HFF-Myc (cell line): Measurements from ENCODE around the gene MSH4.
A peak's percentile ranks its signal among the peaks of the same experiment; 100 is the strongest.
"Not testable (repeated sequence)": the region's sequence is repeated elsewhere in the genome, so short reads cannot be mapped to it uniquely, and the experiment has no call there.

ENCODE experiments used
- DNase-seq: peaks from one replicate; pipeline ENCODE4 v3.0.0-alpha.2; 2011; ENCODE audit warnings: low read depth; ENCODE audit errors: extremely low read depth
- H3K4me3 ChIP-seq: replicated peaks from 2 replicates; pipeline ENCODE4 v1.5.1; 2011; ENCODE audit warnings: low read depth, mild to moderate bottlenecking, control low read depth, low read length
- CTCF ChIP-seq: IDR thresholded peaks from 2 replicates; pipeline ENCODE4 v1.5.1; 2012; ENCODE audit warnings: mild to moderate bottlenecking, low read depth, low read length, control low read depth; ENCODE audit errors: missing control alignments

The MSH4 gene

GRCh38 chr1:75771978-75772377, 24.7 kb upstream of the MSH4 start:
- TF ChIP-seq CTCF = no peak
- H3K4me3 ChIP-seq = no peak overlapping the region
- DNase-seq = no peak

DNA sequence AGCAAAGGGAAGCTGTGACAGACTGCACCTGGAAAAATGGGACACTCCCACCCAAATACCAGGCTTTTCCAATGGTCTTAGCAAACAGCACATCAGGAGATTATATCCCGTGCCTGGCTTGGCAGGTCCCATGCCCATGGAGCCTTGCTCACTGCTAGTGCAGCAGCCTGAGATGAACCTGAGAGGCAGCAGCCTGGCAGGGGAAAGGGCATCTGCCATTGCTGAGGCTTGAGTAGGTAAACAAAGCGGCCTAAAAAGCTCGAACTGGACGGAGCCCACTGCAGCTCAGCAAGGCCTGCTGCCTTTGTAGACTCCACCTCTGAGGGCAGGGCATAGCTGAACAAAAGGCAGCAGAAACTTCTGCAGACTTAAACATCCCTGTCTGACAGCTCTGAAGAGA, 18.9 kb upstream of the MSH4 start:
- not testable (repeated sequence) for H3K4me3 ChIP-seq, DNase-seq

- DNase-seq, H3K4me3 ChIP-seq: not testable (repeated sequence)
Observed at GRCh38 chr1:75778694-75779093, 18.0 kb upstream of the MSH4 start.

DNA sequence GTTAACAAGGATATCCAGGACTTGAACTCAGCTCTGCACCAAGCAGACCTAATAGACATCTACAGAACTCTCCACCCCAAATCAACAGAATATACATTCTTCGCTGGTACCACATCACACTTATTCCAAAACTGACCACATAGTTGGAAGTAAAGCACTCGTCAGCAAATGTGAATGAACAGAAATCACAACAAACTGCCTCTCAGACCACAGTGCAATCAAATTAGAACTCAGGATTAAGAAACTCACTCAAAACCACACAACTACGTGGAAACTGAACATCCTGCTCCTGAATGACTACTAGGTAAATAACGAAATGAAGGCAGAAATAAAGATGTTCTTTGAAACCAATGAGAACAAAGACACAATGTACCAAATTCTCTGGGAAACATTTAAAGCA, 16.5 kb upstream of the MSH4 start:
- not testable (repeated sequence) for DNase-seq, H3K4me3 ChIP-seq

GRCh38 chr1:75783920-75784319, 12.8 kb upstream of the MSH4 start:
- H3K4me3 ChIP-seq, DNase-seq: not testable (repeated sequence)

DNA sequence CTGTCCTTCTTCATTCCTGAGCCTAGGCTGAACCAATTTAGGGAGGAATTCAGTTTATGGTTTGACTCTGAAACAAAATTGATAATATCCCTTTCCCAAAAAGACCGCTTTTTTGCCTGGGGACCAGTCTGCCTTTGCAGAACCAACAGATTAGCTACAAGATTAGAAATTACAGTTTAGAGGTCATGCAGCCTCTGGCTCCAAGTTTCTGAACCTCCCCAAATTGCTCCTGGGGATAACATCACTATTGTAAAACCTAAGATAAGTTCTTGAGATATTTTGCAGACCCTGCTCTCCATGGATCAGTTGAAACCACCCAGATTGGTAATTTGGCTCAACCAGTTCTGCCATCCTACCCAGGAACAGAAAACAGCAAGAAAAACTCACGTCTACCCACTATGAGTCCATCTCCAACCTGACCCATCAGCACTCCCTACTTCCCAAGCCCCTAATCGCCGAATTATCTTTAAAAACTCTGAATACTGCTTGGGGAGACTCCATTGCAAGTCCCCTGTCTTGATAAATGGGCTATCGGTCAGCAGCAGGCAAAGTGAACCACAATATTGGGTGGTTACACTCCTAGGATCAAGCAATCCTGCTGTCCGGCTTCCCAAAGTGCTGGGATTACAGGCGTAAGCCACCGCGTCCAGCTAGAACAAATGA, 11.2 kb upstream of the MSH4 start:
- DNase-seq = no peak
- TF ChIP-seq CTCF = no peak
- peak overlapping the region; percentile 86 for H3K4me3 ChIP-seq

- H3K4me3 ChIP-seq = peak within 1 kb of the TSS; percentile 86
- DNase-seq = peak; percentile 92
Observed at GRCh38 chr1:75785983-75786853, 10.5 kb upstream of the MSH4 start, which contains the start of gene RABGGTB. TSS of gene RABGGTB (plus strand) at chr1:75786256. CDS start at chr1:75786272, 16 bp downstream.

GRCh38 chr1:75786901-75787493, 9.7 kb upstream of the MSH4 start:
- no peak for DNase-seq
- TF ChIP-seq CTCF = no peak
- peak overlapping the region; percentile 86 for H3K4me3 ChIP-seq

More at GRCh38 chr1:75785983-75786853, 10.5 kb upstream of the MSH4 start, which contains the start of gene RABGGTB:
- TF ChIP-seq CTCF = no peak

DNA sequence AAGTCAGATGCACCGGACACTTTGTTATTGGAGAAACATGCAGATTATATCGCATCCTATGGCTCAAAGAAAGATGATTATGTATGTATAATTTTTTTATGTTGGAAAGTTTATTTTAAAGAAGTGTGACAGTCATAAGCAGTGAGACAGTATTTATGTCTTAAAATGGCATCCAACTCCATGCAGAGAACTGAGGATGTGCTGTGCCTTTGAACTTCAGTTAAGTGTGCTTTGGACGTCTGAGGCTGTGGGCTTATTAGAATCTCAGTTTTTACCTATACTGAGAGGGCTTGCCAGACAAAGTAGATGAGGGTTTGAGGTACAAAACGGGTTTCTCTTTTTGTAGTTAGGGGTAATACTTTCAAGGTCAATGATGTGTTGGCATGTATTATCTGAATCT, 9.2 kb upstream of the MSH4 start:
- H3K4me3 ChIP-seq = peak overlapping the region; percentile 86
- DNase-seq = no peak
- TF ChIP-seq CTCF = no peak
